NOMO-1 treated with DMSO at 0.1 percent for 48 hours (cell line): ENCODE results near the gene POLR3B.
A peak's percentile ranks its signal among the peaks of the same experiment; 100 is the strongest.
"Not testable (repeated sequence)": the region's sequence is repeated elsewhere in the genome, so short reads cannot be mapped to it uniquely, and the experiment has no call there.

Experiments used
- DNase-seq: peaks from one replicate; lab custom pipeline; 2025; ENCODE audit not compliant: unreplicated experiment; lab: John Stamatoyannopoulos, UW

POLR3B gene

DNA sequence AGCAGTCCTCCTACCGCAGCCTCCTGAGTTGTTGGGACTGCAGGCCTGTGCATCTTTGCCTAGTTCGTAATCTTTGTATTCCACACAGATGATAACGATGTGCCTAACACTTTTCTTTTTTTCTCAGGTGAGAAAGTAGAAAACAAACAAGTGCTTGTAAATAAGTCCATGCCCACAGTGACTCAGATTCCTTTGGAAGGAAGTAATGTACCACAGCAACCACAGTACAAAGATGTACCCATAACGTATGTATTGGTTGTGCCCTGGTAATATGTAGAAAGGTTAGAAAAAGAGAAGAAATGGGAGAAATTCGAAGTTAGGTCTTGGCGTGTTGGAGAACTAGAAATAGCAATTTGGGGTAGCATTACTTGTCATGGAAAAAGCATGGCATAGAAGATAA lies 101.6 kb downstream of the POLR3B start:
- no peak for DNase-seq

DNA sequence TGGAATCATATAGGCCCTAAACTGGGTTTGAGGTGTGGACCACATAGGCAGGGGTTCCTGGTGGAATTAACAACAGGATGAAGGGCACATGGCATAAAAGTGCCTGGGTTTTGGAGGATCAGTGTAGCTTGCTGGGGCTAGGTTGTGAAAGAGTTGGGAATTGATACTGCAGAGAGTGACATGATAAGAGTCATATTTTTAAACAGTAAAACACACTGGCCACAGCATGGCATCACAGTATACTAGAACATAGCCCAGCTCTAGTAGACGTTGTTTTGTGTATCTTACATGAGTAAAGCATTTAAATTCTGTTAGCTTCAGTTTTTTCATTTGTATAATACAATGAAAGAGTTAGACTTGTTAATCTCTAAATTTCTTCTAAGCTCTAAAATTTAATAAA lies 102.0 kb downstream of the POLR3B start:
- no peak for DNase-seq

DNA sequence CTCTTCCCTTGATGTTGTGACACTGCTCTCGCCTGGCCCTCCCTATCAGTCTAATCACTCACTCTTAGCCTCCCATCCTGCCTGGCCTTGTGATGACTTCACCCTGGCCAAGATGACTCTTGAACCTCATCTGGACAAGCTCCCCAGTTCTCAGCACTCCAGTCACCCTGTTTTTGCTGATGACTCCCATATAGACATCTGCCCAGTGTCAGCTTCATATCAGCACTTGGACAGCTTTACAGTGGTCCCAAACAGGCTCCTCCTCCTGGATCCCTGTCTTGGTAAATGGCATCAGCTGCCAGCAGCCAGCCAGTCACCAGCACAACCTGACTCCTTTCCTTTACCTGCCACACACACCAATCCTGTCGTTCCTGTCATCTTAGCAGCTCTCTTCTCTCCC lies 104.2 kb downstream of the POLR3B start:
- DNase-seq: no peak

GRCh38 chr12:106465605-106466004 lies 108.1 kb downstream of the POLR3B start:
- DNase-seq: not testable (repeated sequence)

GRCh38 chr12:106475662-106476061 lies 118.1 kb downstream of the POLR3B start:
- DNase-seq: not testable (repeated sequence)

- not testable (repeated sequence) for DNase-seq
These were observed 120.1 kb downstream of the POLR3B start for GRCh38 chr12:106477627-106478026.

- no peak for DNase-seq
These were observed 122.7 kb downstream of the POLR3B start for GRCh38 chr12:106480251-106480650.

DNA sequence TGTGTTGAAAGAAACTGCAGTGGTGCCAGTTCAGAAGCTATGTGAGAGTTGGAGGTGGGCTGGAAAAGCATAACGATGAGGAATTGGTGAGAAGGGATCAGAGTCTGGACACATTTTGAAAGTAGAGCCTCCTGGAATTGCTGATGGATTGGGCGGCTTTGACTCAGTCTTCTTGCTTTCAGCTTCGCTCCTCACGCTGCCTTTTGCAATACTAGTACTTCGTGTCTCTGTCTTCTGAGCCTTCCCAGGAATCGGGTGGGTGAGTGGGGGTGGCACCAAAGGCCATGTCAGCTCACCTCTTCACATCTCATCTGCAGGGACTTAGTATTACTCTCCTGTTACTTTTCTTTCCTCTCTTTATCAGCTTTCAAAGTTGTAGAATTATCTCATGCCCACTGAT lies 123.7 kb downstream of the POLR3B start:
- DNase-seq: no peak

DNA sequence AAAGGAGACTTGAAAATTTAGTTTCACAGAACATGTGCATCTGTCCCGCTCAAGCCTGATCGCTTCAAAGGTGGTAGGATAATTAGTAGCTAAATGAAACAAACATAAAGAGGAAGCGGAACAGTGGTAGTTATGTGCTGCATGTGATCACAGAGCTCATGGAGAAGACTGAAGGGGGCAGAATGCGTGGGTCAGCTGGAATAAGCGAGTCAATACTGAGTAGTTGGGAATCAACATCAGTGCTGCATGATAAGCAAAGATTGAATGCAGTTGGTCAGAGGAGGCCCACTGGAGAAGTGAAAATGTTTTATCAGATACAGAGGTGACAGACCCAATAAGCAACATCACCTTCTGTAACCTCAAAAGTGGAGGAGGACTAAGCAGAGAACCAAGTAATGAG lies 130.1 kb downstream of the POLR3B start:
- DNase-seq: peak; percentile 17

GRCh38 chr12:106488884-106489283 lies 131.3 kb downstream of the POLR3B start:
- DNase-seq: no peak

DNA sequence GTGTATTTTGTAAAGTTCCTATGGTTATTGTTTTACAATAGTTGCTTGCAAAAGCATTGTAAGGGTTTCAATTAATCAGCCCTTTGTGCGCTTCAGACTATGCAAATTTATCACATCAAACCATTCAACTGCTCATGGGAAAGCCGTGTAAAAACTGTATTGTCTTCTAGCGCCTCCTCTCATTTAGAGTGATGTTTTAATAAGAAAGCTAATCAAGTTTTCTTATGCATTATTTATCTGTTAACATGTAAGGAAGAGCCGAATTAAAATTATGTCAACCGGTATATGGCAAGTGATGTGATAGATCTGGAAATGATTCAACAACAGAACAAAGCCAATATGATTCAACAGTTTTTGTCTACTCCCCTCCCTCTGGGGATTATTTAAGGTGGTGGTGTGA lies 132.7 kb downstream of the POLR3B start:
- no peak for DNase-seq

GRCh38 chr12:106492857-106493256 lies 135.3 kb downstream of the POLR3B start:
- no peak for DNase-seq

DNA sequence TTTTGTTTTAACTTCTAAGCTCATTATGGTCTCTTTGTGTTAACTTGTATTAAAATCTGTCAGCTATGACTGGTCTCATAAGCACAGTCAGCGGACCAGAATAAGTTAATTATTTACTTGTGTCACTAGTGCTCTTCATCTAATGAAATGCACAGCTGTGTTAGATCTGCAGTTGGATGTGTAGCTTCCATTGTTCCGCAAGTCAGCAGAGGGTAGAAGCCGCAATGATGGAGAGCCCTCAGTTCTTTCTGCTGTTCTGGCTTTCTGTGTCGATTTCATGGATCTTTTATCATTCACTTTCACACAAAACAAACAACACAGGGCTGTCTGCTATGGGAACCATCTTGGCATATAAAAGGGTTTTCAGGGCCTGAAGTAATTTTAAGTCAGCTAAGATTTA lies 136.0 kb downstream of the POLR3B start:
- no peak for DNase-seq

- DNase-seq: no peak
These were observed 137.9 kb downstream of the POLR3B start for GRCh38 chr12:106495354-106495965.

DNA sequence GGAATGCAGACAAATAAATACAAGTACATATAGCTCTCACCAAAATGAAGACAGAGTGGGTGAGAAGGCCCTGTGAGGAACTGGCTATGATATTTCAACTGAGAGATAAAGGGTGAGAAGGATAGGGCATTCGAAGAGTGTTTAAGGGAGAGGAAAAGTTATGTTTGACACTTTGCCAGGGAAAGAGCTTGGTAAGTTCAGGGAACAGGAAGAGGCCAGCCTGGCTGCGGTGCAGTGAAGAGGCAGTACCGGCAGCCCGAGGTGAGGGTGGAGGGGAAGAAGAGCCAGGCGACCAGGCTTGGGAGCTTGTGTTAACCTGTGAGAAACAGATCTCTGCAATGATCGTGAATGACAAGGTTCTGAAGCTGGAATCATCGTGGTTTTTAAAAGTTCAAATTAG lies 140.5 kb downstream of the POLR3B start:
- DNase-seq: no peak

- no peak for DNase-seq
These were observed 142.1 kb downstream of the POLR3B start for GRCh38 chr12:106499628-106500027.

- DNase-seq: no peak
These were observed 149.1 kb downstream of the POLR3B start for GRCh38 chr12:106506691-106507090.

GRCh38 chr12:106508966-106509365 lies 151.4 kb downstream of the POLR3B start:
- no peak for DNase-seq

GRCh38 chr12:106511365-106511764 lies 153.8 kb downstream of the POLR3B start:
- no peak for DNase-seq

DNA sequence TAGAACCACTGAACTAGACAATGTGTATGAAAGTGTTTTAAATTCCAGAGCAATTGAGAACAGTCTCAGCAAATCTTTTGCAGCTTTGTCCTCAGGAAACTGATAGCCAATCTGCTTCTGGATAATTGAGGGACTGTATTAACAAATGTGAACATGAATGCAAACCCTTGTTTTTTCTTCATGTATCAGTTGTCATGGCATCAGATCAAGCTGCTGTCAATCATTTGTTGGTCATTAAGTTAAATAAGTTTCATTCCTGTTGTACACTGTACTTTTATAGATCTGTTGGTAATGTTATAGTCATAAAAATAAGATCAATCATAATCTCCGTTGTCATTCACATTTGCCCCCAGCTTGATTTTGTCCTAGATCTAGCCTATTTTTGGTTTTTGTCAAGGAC lies 159.8 kb downstream of the POLR3B start:
- DNase-seq: no peak

GRCh38 chr12:106519607-106520021 lies 162.1 kb downstream of the POLR3B start:
- no peak for DNase-seq

DNA sequence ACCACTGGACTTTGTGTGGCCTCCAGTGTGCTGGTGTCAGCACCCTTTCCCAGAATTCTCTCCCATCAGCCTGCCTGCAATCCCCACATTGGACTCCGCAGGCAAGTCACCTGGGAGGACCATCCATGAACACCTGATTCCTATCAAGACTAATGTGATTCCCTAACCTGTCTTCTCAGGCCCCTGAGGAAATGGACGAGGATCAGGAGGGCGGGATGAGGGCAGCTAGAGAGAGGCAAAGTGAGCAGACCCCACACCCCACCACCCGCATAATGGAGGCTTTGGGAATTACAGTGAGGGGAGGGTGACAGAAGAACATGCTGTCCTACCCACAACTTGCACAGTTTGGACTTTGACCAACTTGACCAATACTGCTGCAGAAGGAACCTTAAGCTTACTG lies 164.4 kb downstream of the POLR3B start:
- DNase-seq: no peak

GRCh38 chr12:106522708-106523107 lies 165.2 kb downstream of the POLR3B start:
- DNase-seq: no peak
